Endothelial cell of umbilical vein (primary cell): ENCODE measurements around the gene INTS1. TPM values are rescaled to one million over a fixed set of nuclear protein-coding genes. Genes with fewer than 3 reads are reported as not detected.

ENCODE experiments used
- BruUV-seq: library from RNA; stranded (reverse); fragments of 400-500 nt; replicated peaks from 2 replicates; lab custom pipeline; 2021; lab: Mats Ljungman, UMichigan
- CTCF ChIA-PET: fragments of 300-600, 350-600 bp; sonication (Branson Sonifier 250); formaldehyde crosslinking; loops from one replicate; lab custom pipeline; 2021; ENCODE audit warnings: antibody characterized with exemption, inconsistent platforms; lab: Charles Lee
- POLR2A ChIA-PET: fragments of 300-600, 350-600 bp; sonication (Branson Sonifier 250); formaldehyde crosslinking; loops from one replicate; lab custom pipeline; 2021; ENCODE audit warnings: antibody characterized with exemption, inconsistent platforms; lab: Charles Lee
- DNase-seq: peaks from one replicate; pipeline ENCODE4 v3.0.0-alpha.2; 2011; ENCODE audit warnings: low read depth, low spot score
- FAIRE-seq: peaks from 2 replicates; lab custom pipeline; 2011; peaks lifted over from hg19 to GRCh38; lab: Jason Lieb, UNC
- H2AFZ ChIP-seq: 2 replicates; pipeline ENCODE4 v1.6.0; 2012; ENCODE audit warnings: low read depth, low read length, control low read depth, inconsistent platforms
- H3K27ac ChIP-seq: 2 replicates; pipeline ENCODE4 v1.5.1; 2011; ENCODE audit warnings: low read depth, mild to moderate bottlenecking, control low read depth, low read length, moderate library complexity; ENCODE audit not compliant: insufficient read depth
- H3K27me3 ChIP-seq, 2 experiments: 2 replicates each; pipeline versions ENCODE4 v1.6.0 to v1.6.1; 2011; ENCODE audit warnings: low read length in 2 of 2, mixed read lengths in 1 of 2; ENCODE audit not compliant: control insufficient read depth in 2 of 2, insufficient read depth in 2 of 2
- H3K36me3 ChIP-seq, 2 experiments: 2 replicates in 1 of 2; 3 replicates in 1 of 2; pipeline ENCODE4 v1.5.1; 2011; ENCODE audit warnings: low read length in 2 of 2, mild to moderate bottlenecking in 1 of 2, moderate library complexity in 1 of 2; ENCODE audit not compliant: control insufficient read depth in 2 of 2, insufficient read depth in 2 of 2; ENCODE audit errors: extremely low read depth in 1 of 2
- H3K4me1 ChIP-seq: 3 replicates; pipeline ENCODE4 v1.5.1; 2011; ENCODE audit warnings: mild to moderate bottlenecking, low read length; ENCODE audit not compliant: control insufficient read depth, insufficient read depth; ENCODE audit errors: extremely low read depth
- H3K4me2 ChIP-seq: 2 replicates; pipeline ENCODE4 v1.6.1; 2011; ENCODE audit warnings: low read length, control low read depth, mixed read lengths; ENCODE audit not compliant: insufficient read depth
- H3K4me3 ChIP-seq, 3 experiments: fragments of 200-600 bp in 1 of 3; sonication (generic), shearing (Covaris generic) in 1 of 3; replicated peaks in 1 of 3; 2 replicates each; pipeline ENCODE4 v1.5.1; 2011 to 2016; ENCODE audit warnings: control low read depth in 3 of 3, low read length in 3 of 3, mild to moderate bottlenecking in 2 of 3, inconsistent platforms in 1 of 3, low read depth in 1 of 3, moderate library complexity in 1 of 3; ENCODE audit not compliant: insufficient read depth in 1 of 3
- H3K79me2 ChIP-seq: 2 replicates; pipeline ENCODE4 v1.6.0; 2012; ENCODE audit warnings: low read length, inconsistent platforms; ENCODE audit not compliant: control insufficient read depth, insufficient read depth
- H3K9ac ChIP-seq: replicated peaks from 2 replicates; pipeline ENCODE3; 2011; ENCODE audit warnings: low read length, control low read depth; ENCODE audit not compliant: insufficient read depth; ENCODE audit errors: extremely low read depth
- H3K9me1 ChIP-seq: replicated peaks from 3 replicates; pipeline ENCODE4 v1.6.0; 2011; ENCODE audit warnings: mild to moderate bottlenecking, low read length; ENCODE audit not compliant: control insufficient read depth, insufficient read depth; ENCODE audit errors: extremely low read depth
- H3K9me3 ChIP-seq: replicated peaks from 2 replicates; pipeline ENCODE4 v1.5.1; 2012; ENCODE audit warnings: low read length, inconsistent platforms; ENCODE audit not compliant: control insufficient read depth, insufficient read depth
- H4K20me1 ChIP-seq: replicated peaks from 2 replicates; pipeline ENCODE3; 2011; ENCODE audit warnings: mild to moderate bottlenecking, low read length; ENCODE audit not compliant: control insufficient read depth, insufficient read depth; ENCODE audit errors: extremely low read depth
- EZH2 ChIP-seq: IDR thresholded peaks from 2 replicates; pipeline ENCODE4 v1.6.1; 2012; ENCODE audit warnings: borderline replicate concordance, low read depth, mild to moderate bottlenecking, moderate library complexity, low read length, inconsistent platforms; ENCODE audit not compliant: severe bottlenecking
- JUN ChIP-seq: IDR thresholded peaks from 2 replicates; pipeline ENCODE4 v1.6.1; 2011; ENCODE audit warnings: borderline replicate concordance, low read depth; ENCODE audit not compliant: insufficient read length, insufficient read depth
- MAX ChIP-seq: IDR thresholded peaks from 2 replicates; pipeline ENCODE4 v1.6.1; 2011; ENCODE audit not compliant: insufficient read depth, insufficient read length
- dilution Hi-C: fragments of 300-500 bp; cut with MboI; formaldehyde crosslinking; loops from one replicate; pipeline ENCODE4 v1.15.0; 2019; ENCODE audit warnings: low sequenced_read_pairs; ENCODE audit not compliant: extremely low pct_ligation_motif_present
- intact Hi-C: fragments of 100-400 bp; cut with micrococcal nuclease; formaldehyde crosslinking; loops from one replicate; pipeline ENCODE4 v1.10.0; 2022
- polyA plus RNA-seq, 4 experiments: library from polyadenylated mRNA; depleted of rRNA in 3 of 4; stranded (reverse) in 3 of 4; unstranded in 1 of 4; fragments of >200 nt; gene quantifications; 2 replicates each; pipeline versions ENCODE4 v1.2.1 to v1.2.3, GENCODE V29; 2011 to 2012; ENCODE audit warnings: missing spikeins in 1 of 4
- total RNA-seq: library from RNA; stranded (reverse); gene quantifications from 2 replicates; pipeline ENCODE4 v1.2.3, GENCODE V29; 2021
- TF ChIP-seq, protein P1 (sequence below), 2 donors: IDR thresholded peaks; 1 replicate in 1 of 2; 2 replicates in 1 of 2; pipeline ENCODE4 v1.5.1; 2011; ENCODE audit warnings: low read length in 2 of 2, mild to moderate bottlenecking in 2 of 2, moderate library complexity in 2 of 2, control low read depth in 1 of 2, inconsistent platforms in 1 of 2, low read depth in 1 of 2; ENCODE audit not compliant: insufficient read depth in 1 of 2; ENCODE audit errors: extremely low read depth in 1 of 2

Gene INTS1
- total and polyA plus RNA-seq, 2 donors (not counting 3 experiments of a cell fraction or from before 2014, with no cell fraction given) = 57.8 to 116 TPM

DNA sequence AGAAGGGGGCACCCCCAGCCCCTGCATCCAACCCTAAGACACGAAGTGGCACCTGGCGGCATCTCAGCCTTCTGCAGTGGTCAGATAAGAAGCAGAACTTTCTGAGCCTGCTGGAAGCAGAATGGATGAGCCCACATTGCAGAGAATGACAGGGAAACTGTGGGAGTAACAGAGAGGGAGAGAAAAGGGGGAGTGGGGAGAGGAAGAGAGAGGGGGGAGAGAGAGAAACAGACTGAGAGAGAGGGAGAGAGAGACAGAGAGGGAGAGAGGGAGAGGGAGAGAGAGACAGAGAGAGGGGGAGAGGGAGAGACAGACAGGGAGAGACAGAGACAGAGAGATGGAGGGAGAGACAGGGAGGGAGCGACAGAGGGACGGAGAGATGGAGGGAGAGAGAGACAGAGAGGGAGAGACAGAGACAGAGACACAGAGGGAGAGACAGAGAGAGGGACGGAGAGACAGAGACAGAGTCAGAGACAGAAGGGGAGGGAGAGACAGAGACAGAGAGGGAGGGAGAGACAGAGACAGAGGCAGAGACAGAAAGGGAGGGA, 80.9 kb downstream of the INTS1 start:
- no peak overlapping the region for H3K27ac ChIP-seq
- intact Hi-C loops = loop anchor here (2.0 kb wide), 1 partner anchor 35 kb away; the partner anchor contains the start of gene MICALL2
- dilution Hi-C loops = no loop called here
- no peak overlapping the region for H2AFZ ChIP-seq
- DNase-seq (no peak), FAIRE-seq (no peak)
- ChIA-PET POLR2A (no interaction called here), CTCF (interaction anchor here (1.0 to 1.7 kb wide), 3 partner anchors 8 to 9 kb away, joined by 3 to 7 read pairs (median 3); no protein-coding TSS in a partner anchor)
- H3K4me1 ChIP-seq = no peaks in the 10 kb centered on the region
- no peaks in the 10 kb centered on the region for H3K9me1 ChIP-seq
- no peak overlapping the region for H3K9ac ChIP-seq
- H3K36me3 ChIP-seq = no peaks in the 10 kb centered on the region
- BruUV-seq = no TSS peak
- no peak overlapping the region for H3K4me3 ChIP-seq
- H4K20me1 ChIP-seq = no peaks in the 10 kb centered on the region
- H3K4me2 ChIP-seq = no peak overlapping the region
- no peak for TF ChIP-seq MAX
- peak; percentile 57 for TF ChIP-seq EZH2
- H3K79me2 ChIP-seq = no peaks in the 10 kb centered on the region
- H3K27me3 ChIP-seq = peaks cover 6% of the 10 kb centered on the region in 2 experiments
- no peaks in the 10 kb centered on the region for H3K9me3 ChIP-seq

DNA sequence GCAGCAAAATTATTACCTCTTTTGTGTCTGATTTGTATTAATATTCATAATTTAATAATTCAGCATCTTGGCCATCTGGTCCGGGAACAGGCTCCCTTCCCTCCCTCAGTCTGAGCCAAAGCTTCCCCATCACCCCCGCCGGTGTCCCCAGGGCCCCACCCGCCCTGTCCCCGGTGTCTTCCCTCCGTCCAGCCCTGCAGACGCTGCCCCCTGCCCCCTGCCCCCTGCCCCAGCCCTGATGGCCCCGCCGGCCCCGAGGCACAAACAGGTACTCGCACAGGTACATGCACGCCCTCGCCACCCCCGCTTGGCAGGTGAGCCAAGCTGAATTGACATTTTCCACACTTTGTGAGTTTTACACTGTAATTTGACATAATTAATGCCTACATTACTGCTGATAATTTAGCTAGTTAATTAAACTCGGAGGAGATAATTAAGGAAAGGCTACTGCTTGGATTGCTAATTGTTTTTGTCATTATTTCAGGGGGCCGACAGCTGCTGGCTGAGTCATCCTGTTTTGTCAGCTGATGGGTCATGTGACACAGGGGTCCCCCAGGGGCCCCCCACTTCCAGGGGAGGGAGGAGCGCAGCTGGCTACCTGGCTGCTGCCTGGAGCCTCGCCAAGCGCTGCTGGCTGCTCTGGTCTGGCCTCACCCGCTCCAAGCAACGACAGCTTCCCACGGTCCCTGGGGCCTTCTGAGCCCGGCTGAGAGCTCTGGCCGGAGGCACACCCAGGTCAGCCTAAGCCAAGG, 81.5 kb downstream of the INTS1 start:
- Histone ChIP-seq H3K27ac (no peak overlapping the region), H3K9ac (no peak overlapping the region), H4K20me1 (no peaks in the 10 kb centered on the region), H2AFZ (no peak overlapping the region), H3K79me2 (no peaks in the 10 kb centered on the region), H3K4me2 (no peak overlapping the region), H3K4me3 (no peak overlapping the region), H3K9me3 (no peaks in the 10 kb centered on the region), H3K9me1 (no peaks in the 10 kb centered on the region), H3K4me1 (no peaks in the 10 kb centered on the region), H3K27me3 (peaks cover 6% of the 10 kb centered on the region in 2 experiments), H3K36me3 (no peaks in the 10 kb centered on the region)
- intact Hi-C loops (loop anchor here (2.0 kb wide), 1 partner anchor 36 kb away; the partner anchor contains the start of gene MICALL2), dilution Hi-C loops (no loop called here)
- POLR2A ChIA-PET = no interaction called here
- TF ChIP-seq, protein P1, sequence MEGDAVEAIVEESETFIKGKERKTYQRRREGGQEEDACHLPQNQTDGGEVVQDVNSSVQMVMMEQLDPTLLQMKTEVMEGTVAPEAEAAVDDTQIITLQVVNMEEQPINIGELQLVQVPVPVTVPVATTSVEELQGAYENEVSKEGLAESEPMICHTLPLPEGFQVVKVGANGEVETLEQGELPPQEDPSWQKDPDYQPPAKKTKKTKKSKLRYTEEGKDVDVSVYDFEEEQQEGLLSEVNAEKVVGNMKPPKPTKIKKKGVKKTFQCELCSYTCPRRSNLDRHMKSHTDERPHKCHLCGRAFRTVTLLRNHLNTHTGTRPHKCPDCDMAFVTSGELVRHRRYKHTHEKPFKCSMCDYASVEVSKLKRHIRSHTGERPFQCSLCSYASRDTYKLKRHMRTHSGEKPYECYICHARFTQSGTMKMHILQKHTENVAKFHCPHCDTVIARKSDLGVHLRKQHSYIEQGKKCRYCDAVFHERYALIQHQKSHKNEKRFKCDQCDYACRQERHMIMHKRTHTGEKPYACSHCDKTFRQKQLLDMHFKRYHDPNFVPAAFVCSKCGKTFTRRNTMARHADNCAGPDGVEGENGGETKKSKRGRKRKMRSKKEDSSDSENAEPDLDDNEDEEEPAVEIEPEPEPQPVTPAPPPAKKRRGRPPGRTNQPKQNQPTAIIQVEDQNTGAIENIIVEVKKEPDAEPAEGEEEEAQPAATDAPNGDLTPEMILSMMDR (IDR thresholded peaks at IDR 0.05; ENCODE audit: extremely low read depth in 1 of 2, insufficient read depth in 1 of 2, low read depth in 1 of 2, low read length in 2 of 2) = no peak
- TF ChIP-seq EZH2 (peak; percentile 8), JUN (no peak)
- CTCF ChIA-PET = interaction anchor here (1.1 to 1.7 kb wide), 2 partner anchors 9 to 10 kb away, joined by 3 to 7 read pairs; no protein-coding TSS in a partner anchor
- FAIRE-seq = no peak
- no TSS peak for BruUV-seq
- DNase-seq = no peak
